A549 (cell line): Measurements from ENCODE around the gene RHOD. TPM values are rescaled to one million over a fixed set of nuclear protein-coding genes. Genes with fewer than 3 reads are reported as not detected.

Experiments used
- ATAC-seq, 2 experiments: fragments of 200-7000 bp in 1 of 2; fragments of >200 bp in 1 of 2; cut with Nextera tagmentation in 1 of 2; cut with Tn5 transposase in 1 of 2; 3 replicates each; pipeline versions ENCODE4 v1.8.0 to v1.9.1; 2018 to 2020; ENCODE audit warnings: mild to moderate bottlenecking in 1 of 2, moderate library complexity in 1 of 2
- CTCF ChIA-PET: fragments of 300-600 bp; sonication (Branson Sonifier 250); formaldehyde crosslinking; extraction: SDS; loops from one replicate; lab custom pipeline; 2021; ENCODE audit warnings: antibody characterized with exemption, inconsistent platforms; lab: Yijun Ruan, JAX
- POLR2A ChIA-PET: fragments of 350-600 bp; formaldehyde crosslinking; extraction: SDS; loops from one replicate; lab custom pipeline; 2021; ENCODE audit warnings: antibody characterized with exemption, inconsistent platforms; lab: Yijun Ruan, JAX
- DNase-seq, 2 experiments: peaks; one replicate each; pipeline versions ENCODE4 v3.0.0 to v3.0.0-alpha.2; 2011 to 2016; ENCODE audit warnings: low read depth in 1 of 2, low spot score in 1 of 2
- FAIRE-seq: peaks from 2 replicates; lab custom pipeline; 2011; peaks lifted over from hg19 to GRCh38; lab: Jason Lieb, UNC
- H3K27ac ChIP-seq, 2 experiments: fragments of >200 bp; sonication (Bioruptor Twin); formaldehyde crosslinking; 3 replicates each; pipeline ENCODE4 v1.5.1; 2016 to 2017
- H3K4me1 ChIP-seq: fragments of >200 bp; sonication (Bioruptor Twin); formaldehyde crosslinking; 3 replicates; pipeline ENCODE4 v1.6.1; 2016
- H3K4me2 ChIP-seq: fragments of >200 bp; sonication (Bioruptor Twin); formaldehyde crosslinking; 3 replicates; pipeline ENCODE4 v1.6.1; 2016
- H3K4me3 ChIP-seq: fragments of >200 bp; sonication (Bioruptor Twin); formaldehyde crosslinking; 3 replicates; pipeline ENCODE4 v1.5.1; 2016
- H3K9me3 ChIP-seq: fragments of >200 bp; sonication (Bioruptor Twin); formaldehyde crosslinking; 3 replicates; pipeline ENCODE4 v1.6.1; 2016
- BHLHE40 ChIP-seq: IDR thresholded peaks from 2 replicates; pipeline ENCODE4 v1.6.1; 2012; ENCODE audit warnings: low read depth, low read length, inconsistent platforms
- CBX2 ChIP-seq: fragments of 200-600 bp; sonication (generic); IDR thresholded peaks from 2 replicates; pipeline ENCODE4 v1.6.1; 2016; ENCODE audit warnings: low read depth, mild to moderate bottlenecking, borderline replicate concordance
- CHD4 ChIP-seq: fragments of 200-600 bp; sonication (generic); IDR thresholded peaks from 2 replicates; pipeline ENCODE4 v1.6.1; 2016; ENCODE audit warnings: antibody characterized with exemption, mild to moderate bottlenecking, borderline replicate concordance
- ESRRA ChIP-seq: fragments of 150-350 bp; IDR thresholded peaks from 2 replicates; pipeline ENCODE4 v1.6.1; 2014; ENCODE audit warnings: mild to moderate bottlenecking, low read length, borderline replicate concordance
- FOSB ChIP-seq: fragments of 250-450 bp; sonication (Bioruptor Pico); IDR thresholded peaks from 2 replicates; pipeline ENCODE4 v1.5.0; 2020; ENCODE audit warnings: mild to moderate bottlenecking, moderate library complexity
- FOXS1 ChIP-seq: fragments of 250-450 bp; sonication (Bioruptor Pico); IDR thresholded peaks from 2 replicates; pipeline ENCODE4 v1.5.0; 2020; ENCODE audit warnings: mild to moderate bottlenecking, moderate library complexity
- GATA3 ChIP-seq: IDR thresholded peaks from 2 replicates; pipeline ENCODE4 v1.6.1; 2012; ENCODE audit warnings: borderline replicate concordance
- HDAC2 ChIP-seq: fragments of 200-600 bp; sonication (generic); IDR thresholded peaks from 2 replicates; pipeline ENCODE4 v1.6.1; 2016
- MYC ChIP-seq: IDR thresholded peaks from 2 replicates; pipeline ENCODE4 v1.6.1; 2012; ENCODE audit warnings: mild to moderate bottlenecking, inconsistent platforms, low read length, improper control_type of control experiment, borderline replicate concordance
- NFE2L2 ChIP-seq: fragments of 150-350 bp; conservative IDR thresholded peaks from 2 replicates; pipeline ENCODE4 v1.6.1; 2014; ENCODE audit warnings: low read length
- NR3C1 ChIP-seq: fragments of >200 bp; sonication (Bioruptor Twin); formaldehyde crosslinking; IDR thresholded peaks from 3 replicates; pipeline ENCODE4 v1.6.1; 2017
- PHF8 ChIP-seq: fragments of 200-600 bp; sonication (generic); IDR thresholded peaks from 2 replicates; pipeline ENCODE4 v1.6.1; 2016; ENCODE audit warnings: low read depth, mild to moderate bottlenecking, antibody characterized with exemption, moderate library complexity, borderline replicate concordance
- POLR2A ChIP-seq: IDR thresholded peaks from 2 replicates; pipeline ENCODE4 v1.6.1; 2012; ENCODE audit warnings: mild to moderate bottlenecking, low read length
- RAD21 ChIP-seq, 2 experiments: fragments of >200 bp in 1 of 2; sonication (Bioruptor Twin) in 1 of 2; formaldehyde crosslinking in 1 of 2; IDR thresholded peaks in 1 of 2; conservative IDR thresholded peaks in 1 of 2; 2 replicates in 1 of 2; 3 replicates in 1 of 2; pipeline ENCODE4 v1.6.1; 2012 to 2018; ENCODE audit warnings: inconsistent platforms in 1 of 2
- RARB ChIP-seq: fragments of 250-450 bp; sonication (Bioruptor Pico); IDR thresholded peaks from 2 replicates; pipeline ENCODE4 v1.8.0; 2021; ENCODE audit warnings: mild to moderate bottlenecking, moderate library complexity
- RCOR1 ChIP-seq: fragments of 150-350 bp; IDR thresholded peaks from 2 replicates; pipeline ENCODE4 v1.6.1; 2014; ENCODE audit warnings: antibody characterized with exemption, low read length, low read depth
- RNF2 ChIP-seq: fragments of 200-600 bp; sonication (generic); IDR thresholded peaks from 2 replicates; pipeline ENCODE4 v1.6.1; 2016; ENCODE audit warnings: low read depth, mild to moderate bottlenecking, antibody characterized with exemption, moderate library complexity, borderline replicate concordance
- SMC3 ChIP-seq: fragments of >200 bp; sonication (Bioruptor Twin); formaldehyde crosslinking; IDR thresholded peaks from 3 replicates; pipeline ENCODE4 v1.6.1; 2018; ENCODE audit warnings: inconsistent platforms
- TFCP2L1 ChIP-seq: fragments of 250-450 bp; sonication (Bioruptor Pico); IDR thresholded peaks from 2 replicates; pipeline ENCODE4 v1.5.0; 2021; ENCODE audit warnings: mild to moderate bottlenecking
- ZNF302 ChIP-seq: fragments of 250-450 bp; sonication (Bioruptor Pico); IDR thresholded peaks from 2 replicates; pipeline ENCODE4 v1.9.0; 2021; ENCODE audit warnings: inconsistent platforms, mild to moderate bottlenecking, moderate library complexity
- ZSCAN20 ChIP-seq: fragments of 250-450 bp; sonication (Bioruptor Pico); IDR thresholded peaks from 2 replicates; pipeline ENCODE4 v1.8.0; 2022; ENCODE audit warnings: mild to moderate bottlenecking, moderate library complexity
- WGBS: methylation state at CpG from one replicate; pipeline ENCODE4 v1.1.6; 2017; ENCODE audit errors: missing lambda C conversion rate; 5-methylcytosine and 5-hydroxymethylcytosine counted together
- polyA plus RNA-seq, 4 experiments: library from polyadenylated mRNA; depleted of rRNA in 3 of 4; stranded (reverse); fragments of >200 nt; fragmentation: RNase III in 1 of 4; extraction: RNeasy Plus Mini Kit Qiagen cat#74134 plus additional on column Dnase treatment in 1 of 4; gene quantifications; 2 replicates in 3 of 4; 3 replicates in 1 of 4; pipeline ENCODE4 v1.2.3, GENCODE V29; 2011 to 2017
- TF ChIP-seq, protein P1 (sequence below): fragments of >200 bp; sonication (Bioruptor Twin); formaldehyde crosslinking; IDR thresholded peaks from 3 replicates; pipeline ENCODE4 v1.5.1; 2016
- TF ChIP-seq, protein P2 (sequence below): fragments of 450-650 bp; IDR thresholded peaks from 2 replicates; pipeline ENCODE4 v1.6.1; 2014; ENCODE audit warnings: antibody characterized with exemption
- TF ChIP-seq, protein P3 (sequence below): IDR thresholded peaks from 2 replicates; pipeline ENCODE4 v1.6.1; 2012; ENCODE audit warnings: low read depth, borderline replicate concordance
- TF ChIP-seq, protein P4 (sequence below): fragments of 250-450 bp; sonication (Bioruptor Pico); IDR thresholded peaks from 2 replicates; pipeline ENCODE4 v1.5.0; 2021; ENCODE audit warnings: mild to moderate bottlenecking, moderate library complexity, borderline replicate concordance

The RHOD gene
- polyA plus RNA-seq, 2 of the 4 experiments (the other 2 are of a cell fraction) = 13.6 to 33.2 TPM

DNA sequence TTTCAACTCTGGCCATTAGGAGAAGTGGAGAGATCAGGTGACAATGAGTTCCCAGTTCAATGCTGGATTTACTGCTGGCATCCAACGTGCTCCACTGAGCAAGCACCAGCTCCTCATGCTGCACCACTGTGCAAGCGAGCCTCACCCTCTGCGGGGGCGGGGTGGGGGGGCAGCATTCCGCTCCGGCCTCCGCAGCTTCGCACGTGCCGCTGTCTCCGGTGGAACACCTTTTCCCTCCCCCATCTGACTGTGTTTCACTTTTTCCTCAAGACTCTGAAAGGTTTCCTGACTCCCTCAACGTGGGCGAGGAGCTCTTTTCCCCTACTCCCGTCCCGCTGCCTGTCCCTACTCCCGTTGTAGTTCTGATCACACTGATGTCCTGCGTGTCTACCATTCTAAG, 835 bp upstream of the RHOD start:
- DNase-seq = no peak
- H3K9me3 ChIP-seq = no peaks in the 10 kb centered on the region
- CTCF ChIA-PET = interaction anchor here (0.9 to 6.7 kb wide), 7 partner anchors 11 to 261 kb away, joined by 3 to 67 read pairs (median 5); partner anchors contain the start of gene SYT12
- peak overlapping the region; percentile 93 for H3K4me2 ChIP-seq
- H3K4me1 ChIP-seq = peaks cover 59% of the 10 kb centered on the region
- 69% methylated on average over 17 of the region's 17 CpGs for WGBS
- TF ChIP-seq RCOR1 (no peak), SMC3 (no peak), TFCP2L1 (CRISPR knock-in tag) (no peak), ZNF302 (CRISPR knock-in tag) (no peak), HDAC2 (no peak), NR3C1 (no peak), PHF8 (no peak), MYC (no peak)
- TF ChIP-seq, protein P1, sequence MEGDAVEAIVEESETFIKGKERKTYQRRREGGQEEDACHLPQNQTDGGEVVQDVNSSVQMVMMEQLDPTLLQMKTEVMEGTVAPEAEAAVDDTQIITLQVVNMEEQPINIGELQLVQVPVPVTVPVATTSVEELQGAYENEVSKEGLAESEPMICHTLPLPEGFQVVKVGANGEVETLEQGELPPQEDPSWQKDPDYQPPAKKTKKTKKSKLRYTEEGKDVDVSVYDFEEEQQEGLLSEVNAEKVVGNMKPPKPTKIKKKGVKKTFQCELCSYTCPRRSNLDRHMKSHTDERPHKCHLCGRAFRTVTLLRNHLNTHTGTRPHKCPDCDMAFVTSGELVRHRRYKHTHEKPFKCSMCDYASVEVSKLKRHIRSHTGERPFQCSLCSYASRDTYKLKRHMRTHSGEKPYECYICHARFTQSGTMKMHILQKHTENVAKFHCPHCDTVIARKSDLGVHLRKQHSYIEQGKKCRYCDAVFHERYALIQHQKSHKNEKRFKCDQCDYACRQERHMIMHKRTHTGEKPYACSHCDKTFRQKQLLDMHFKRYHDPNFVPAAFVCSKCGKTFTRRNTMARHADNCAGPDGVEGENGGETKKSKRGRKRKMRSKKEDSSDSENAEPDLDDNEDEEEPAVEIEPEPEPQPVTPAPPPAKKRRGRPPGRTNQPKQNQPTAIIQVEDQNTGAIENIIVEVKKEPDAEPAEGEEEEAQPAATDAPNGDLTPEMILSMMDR = no peak
- TF ChIP-seq, protein P2, sequence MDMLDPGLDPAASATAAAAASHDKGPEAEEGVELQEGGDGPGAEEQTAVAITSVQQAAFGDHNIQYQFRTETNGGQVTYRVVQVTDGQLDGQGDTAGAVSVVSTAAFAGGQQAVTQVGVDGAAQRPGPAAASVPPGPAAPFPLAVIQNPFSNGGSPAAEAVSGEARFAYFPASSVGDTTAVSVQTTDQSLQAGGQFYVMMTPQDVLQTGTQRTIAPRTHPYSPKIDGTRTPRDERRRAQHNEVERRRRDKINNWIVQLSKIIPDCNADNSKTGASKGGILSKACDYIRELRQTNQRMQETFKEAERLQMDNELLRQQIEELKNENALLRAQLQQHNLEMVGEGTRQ = no peak
- FAIRE-seq = no peak
- POLR2A ChIA-PET = interaction anchor here (0.8 to 1.6 kb wide), 2 partner anchors 23 to 169 kb away, joined by 4 to 6 read pairs; no protein-coding TSS in a partner anchor
- peak overlapping the region; percentile 75 to 91 for H3K27ac ChIP-seq
- ATAC-seq = no peak
- H3K4me3 ChIP-seq = peak overlapping the region; percentile 66

DNA sequence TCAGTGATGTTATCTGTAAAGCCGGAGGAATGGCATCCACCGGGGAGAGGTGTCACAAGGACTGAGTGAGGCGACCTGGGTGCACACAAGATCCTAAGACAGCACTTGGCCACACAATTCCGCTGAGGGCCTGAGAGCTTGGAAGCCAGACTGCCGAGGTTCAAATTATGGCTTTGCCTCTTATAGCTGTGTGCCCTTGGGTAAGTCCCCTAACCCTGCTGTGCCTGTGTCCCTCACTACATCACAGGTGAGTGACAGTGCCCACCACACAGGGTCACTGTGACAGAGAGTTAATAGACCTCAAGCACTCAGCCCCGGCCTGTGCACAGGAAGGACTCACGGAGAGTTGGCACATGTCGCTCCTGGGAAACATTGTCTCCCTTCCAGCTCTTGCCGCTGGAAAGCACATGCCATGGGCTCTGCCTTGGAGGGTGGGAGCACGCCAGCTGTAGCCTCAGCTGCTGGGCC, 592 bp downstream of the RHOD start:
- CTCF ChIA-PET = interaction anchor here (1.3 to 3.2 kb wide), 2 partner anchors 205 to 260 kb away, joined by 4 to 8 read pairs; no protein-coding TSS in a partner anchor
- Histone ChIP-seq H3K9me3 (no peaks in the 10 kb centered on the region), H3K4me3 (peak overlapping the region; percentile 66), H3K4me2 (peak overlapping the region; percentile 93), H3K27ac (peak overlapping the region; percentile 75 to 91), H3K4me1 (peaks cover 63% of the 10 kb centered on the region)
- FAIRE-seq = no peak
- no peak for DNase-seq
- 77% methylated on average over 10 of the region's 10 CpGs for WGBS
- no peak for ATAC-seq
- POLR2A ChIA-PET = no interaction called here
- no peak for TF ChIP-seq ZSCAN20 (CRISPR knock-in tag)
- no peak for TF ChIP-seq RAD21 (conservative IDR thresholded peaks at IDR 0.05 in 1 of 2, IDR thresholded peaks at IDR 0.05 in 1 of 2)
- no peak for TF ChIP-seq ESRRA
- TF ChIP-seq CBX2 = no peak
- no peak for TF ChIP-seq FOSB
- TF ChIP-seq, protein P3, sequence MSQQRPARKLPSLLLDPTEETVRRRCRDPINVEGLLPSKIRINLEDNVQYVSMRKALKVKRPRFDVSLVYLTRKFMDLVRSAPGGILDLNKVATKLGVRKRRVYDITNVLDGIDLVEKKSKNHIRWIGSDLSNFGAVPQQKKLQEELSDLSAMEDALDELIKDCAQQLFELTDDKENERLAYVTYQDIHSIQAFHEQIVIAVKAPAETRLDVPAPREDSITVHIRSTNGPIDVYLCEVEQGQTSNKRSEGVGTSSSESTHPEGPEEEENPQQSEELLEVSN = no peak
- TF ChIP-seq RARB (CRISPR knock-in tag) = no peak
- no peak for TF ChIP-seq RNF2
- TF ChIP-seq FOXS1 (CRISPR knock-in tag) = no peak
- TF ChIP-seq, protein P4, sequence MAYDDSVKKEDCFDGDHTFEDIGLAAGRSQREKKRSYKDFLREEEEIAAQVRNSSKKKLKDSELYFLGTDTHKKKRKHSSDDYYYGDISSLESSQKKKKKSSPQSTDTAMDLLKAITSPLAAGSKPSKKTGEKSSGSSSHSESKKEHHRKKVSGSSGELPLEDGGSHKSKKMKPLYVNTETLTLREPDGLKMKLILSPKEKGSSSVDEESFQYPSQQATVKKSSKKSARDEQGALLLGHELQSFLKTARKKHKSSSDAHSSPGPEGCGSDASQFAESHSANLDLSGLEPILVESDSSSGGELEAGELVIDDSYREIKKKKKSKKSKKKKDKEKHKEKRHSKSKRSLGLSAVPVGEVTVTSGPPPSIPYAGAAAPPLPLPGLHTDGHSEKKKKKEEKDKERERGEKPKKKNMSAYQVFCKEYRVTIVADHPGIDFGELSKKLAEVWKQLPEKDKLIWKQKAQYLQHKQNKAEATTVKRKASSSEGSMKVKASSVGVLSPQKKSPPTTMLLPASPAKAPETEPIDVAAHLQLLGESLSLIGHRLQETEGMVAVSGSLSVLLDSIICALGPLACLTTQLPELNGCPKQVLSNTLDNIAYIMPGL (CRISPR knock-in tag) = no peak
- TF ChIP-seq NFE2L2 = no peak
- no peak for TF ChIP-seq GATA3
- TF ChIP-seq POLR2A = no peak
- TF ChIP-seq NR3C1 = no peak
- TF ChIP-seq CHD4 = no peak
- no peak for TF ChIP-seq BHLHE40
